Ishikawa (cell line): ENCODE data around the gene AVEN.

ENCODE experiments used
- CEBPB ChIP-seq: IDR thresholded peaks from 2 replicates; pipeline ENCODE4 v1.6.1; 2012
- CREB1 ChIP-seq: IDR thresholded peaks from 2 replicates; pipeline ENCODE4 v1.6.1; 2012; ENCODE audit warnings: low read depth
- EGR1 ChIP-seq: IDR thresholded peaks from 2 replicates; pipeline ENCODE4 v1.6.1; 2012
- EP300 ChIP-seq: IDR thresholded peaks from 2 replicates; pipeline ENCODE4 v1.6.1; 2012; ENCODE audit warnings: borderline replicate concordance
- FOXM1 ChIP-seq: IDR thresholded peaks from 2 replicates; pipeline ENCODE4 v1.6.1; 2012; ENCODE audit warnings: low read depth, borderline replicate concordance
- NFIC ChIP-seq: IDR thresholded peaks from 2 replicates; pipeline ENCODE4 v1.6.1; 2012
- RAD21 ChIP-seq: IDR thresholded peaks from 2 replicates; pipeline ENCODE4 v1.6.1; 2012; ENCODE audit warnings: low read depth
- TAF1 ChIP-seq: IDR thresholded peaks from 2 replicates; pipeline ENCODE4 v1.6.1; 2012; ENCODE audit warnings: low read depth, mild to moderate bottlenecking
- TCF12 ChIP-seq: IDR thresholded peaks from 2 replicates; pipeline ENCODE4 v1.6.1; 2012; ENCODE audit warnings: low read depth
- TEAD4 ChIP-seq: IDR thresholded peaks from 2 replicates; pipeline ENCODE4 v1.6.1; 2012
- YY1 ChIP-seq: IDR thresholded peaks from 2 replicates; pipeline ENCODE4 v1.6.1; 2012; ENCODE audit warnings: low read depth
- ZBTB7A ChIP-seq: IDR thresholded peaks from 2 replicates; pipeline ENCODE4 v1.6.1; 2012; ENCODE audit warnings: low read depth
- TF ChIP-seq, protein P1 (sequence below): IDR thresholded peaks from 2 replicates; pipeline ENCODE4 v1.6.1; 2012
- TF ChIP-seq, protein P2 (sequence below): IDR thresholded peaks from 2 replicates; pipeline ENCODE4 v1.6.1; 2012
- TF ChIP-seq, protein P3 (sequence below): IDR thresholded peaks from 2 replicates; pipeline ENCODE4 v1.6.1; 2012; ENCODE audit warnings: low read depth, mild to moderate bottlenecking

AVEN gene

DNA sequence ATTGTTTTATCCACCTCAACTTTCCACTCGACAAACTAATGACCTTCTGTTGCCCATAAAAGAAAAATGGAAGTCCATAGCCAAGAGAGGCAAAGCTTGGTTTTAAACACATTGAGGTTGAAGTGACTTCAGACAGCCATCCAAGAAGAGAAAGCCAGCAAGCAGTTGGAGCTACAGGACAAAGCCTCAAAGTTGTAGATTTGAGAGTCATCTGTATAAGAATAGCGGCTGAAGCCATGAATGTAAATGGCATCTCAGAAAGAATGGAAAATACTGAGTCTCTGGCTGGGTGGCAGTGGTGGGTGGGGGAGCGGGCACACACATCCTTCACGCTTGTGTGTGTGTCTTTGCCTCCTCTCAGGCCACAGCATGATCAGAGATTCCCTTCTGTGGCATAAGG is 194.8 kb downstream of the AVEN start:
- no peak for TF ChIP-seq YY1
- no peak for TF ChIP-seq RAD21
- TF ChIP-seq TCF12 = no peak
- no peak for TF ChIP-seq TEAD4
- TF ChIP-seq ZBTB7A = no peak
- TF ChIP-seq CEBPB = no peak
- TF ChIP-seq, protein P1, sequence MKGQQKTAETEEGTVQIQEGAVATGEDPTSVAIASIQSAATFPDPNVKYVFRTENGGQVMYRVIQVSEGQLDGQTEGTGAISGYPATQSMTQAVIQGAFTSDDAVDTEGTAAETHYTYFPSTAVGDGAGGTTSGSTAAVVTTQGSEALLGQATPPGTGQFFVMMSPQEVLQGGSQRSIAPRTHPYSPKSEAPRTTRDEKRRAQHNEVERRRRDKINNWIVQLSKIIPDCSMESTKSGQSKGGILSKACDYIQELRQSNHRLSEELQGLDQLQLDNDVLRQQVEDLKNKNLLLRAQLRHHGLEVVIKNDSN = no peak
- TF ChIP-seq NFIC = no peak
- no peak for TF ChIP-seq EGR1
- no peak for TF ChIP-seq TAF1
- TF ChIP-seq FOXM1 = no peak
- TF ChIP-seq, protein P2, sequence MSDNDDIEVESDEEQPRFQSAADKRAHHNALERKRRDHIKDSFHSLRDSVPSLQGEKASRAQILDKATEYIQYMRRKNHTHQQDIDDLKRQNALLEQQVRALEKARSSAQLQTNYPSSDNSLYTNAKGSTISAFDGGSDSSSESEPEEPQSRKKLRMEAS = no peak

DNA sequence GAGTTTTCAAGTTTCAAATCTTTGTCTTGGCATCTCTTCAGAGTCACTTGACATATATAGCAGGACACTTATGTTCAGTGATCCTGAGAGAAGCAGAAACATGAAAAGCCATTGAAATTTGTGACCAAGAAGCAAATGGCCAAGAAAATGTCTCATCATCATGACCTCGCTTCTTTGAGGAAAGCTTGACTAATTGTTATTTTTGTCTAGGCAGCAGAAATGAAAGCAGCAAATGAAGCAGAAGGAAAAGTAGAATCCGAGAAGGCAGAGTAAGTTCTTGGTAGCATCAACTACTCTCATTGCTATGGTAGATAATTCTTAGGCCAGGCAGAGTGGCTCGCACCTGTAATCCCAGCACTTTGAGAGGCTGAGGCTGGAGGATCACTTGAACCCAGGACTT is 198.4 kb downstream of the AVEN start:
- no peak for TF ChIP-seq TEAD4
- TF ChIP-seq, protein P3, sequence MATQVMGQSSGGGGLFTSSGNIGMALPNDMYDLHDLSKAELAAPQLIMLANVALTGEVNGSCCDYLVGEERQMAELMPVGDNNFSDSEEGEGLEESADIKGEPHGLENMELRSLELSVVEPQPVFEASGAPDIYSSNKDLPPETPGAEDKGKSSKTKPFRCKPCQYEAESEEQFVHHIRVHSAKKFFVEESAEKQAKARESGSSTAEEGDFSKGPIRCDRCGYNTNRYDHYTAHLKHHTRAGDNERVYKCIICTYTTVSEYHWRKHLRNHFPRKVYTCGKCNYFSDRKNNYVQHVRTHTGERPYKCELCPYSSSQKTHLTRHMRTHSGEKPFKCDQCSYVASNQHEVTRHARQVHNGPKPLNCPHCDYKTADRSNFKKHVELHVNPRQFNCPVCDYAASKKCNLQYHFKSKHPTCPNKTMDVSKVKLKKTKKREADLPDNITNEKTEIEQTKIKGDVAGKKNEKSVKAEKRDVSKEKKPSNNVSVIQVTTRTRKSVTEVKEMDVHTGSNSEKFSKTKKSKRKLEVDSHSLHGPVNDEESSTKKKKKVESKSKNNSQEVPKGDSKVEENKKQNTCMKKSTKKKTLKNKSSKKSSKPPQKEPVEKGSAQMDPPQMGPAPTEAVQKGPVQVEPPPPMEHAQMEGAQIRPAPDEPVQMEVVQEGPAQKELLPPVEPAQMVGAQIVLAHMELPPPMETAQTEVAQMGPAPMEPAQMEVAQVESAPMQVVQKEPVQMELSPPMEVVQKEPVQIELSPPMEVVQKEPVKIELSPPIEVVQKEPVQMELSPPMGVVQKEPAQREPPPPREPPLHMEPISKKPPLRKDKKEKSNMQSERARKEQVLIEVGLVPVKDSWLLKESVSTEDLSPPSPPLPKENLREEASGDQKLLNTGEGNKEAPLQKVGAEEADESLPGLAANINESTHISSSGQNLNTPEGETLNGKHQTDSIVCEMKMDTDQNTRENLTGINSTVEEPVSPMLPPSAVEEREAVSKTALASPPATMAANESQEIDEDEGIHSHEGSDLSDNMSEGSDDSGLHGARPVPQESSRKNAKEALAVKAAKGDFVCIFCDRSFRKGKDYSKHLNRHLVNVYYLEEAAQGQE = no peak

DNA sequence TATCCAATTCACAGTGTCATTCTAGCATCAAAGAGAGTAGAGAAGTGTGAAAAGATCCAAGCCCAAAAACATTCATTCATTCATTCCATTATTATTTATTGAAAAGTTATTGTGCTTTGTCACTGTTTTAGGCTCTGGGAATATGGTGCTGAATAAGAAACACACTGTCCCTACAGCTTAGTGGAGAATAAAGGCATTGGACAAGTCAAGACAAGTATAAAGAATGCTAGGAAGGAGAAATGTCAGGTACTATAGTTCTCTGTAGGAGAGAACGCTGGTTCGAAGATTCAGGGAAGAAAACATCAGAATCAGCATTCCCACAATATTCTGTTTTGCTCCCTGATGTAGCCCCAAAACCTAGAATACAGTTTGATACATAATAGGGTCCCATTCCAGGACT is 199.5 kb downstream of the AVEN start:
- no peak for TF ChIP-seq FOXM1
- TF ChIP-seq ZBTB7A = no peak
- TF ChIP-seq CEBPB = no peak
- TF ChIP-seq, protein P3 = no peak
- TF ChIP-seq, protein P1 = no peak
- no peak for TF ChIP-seq NFIC
- no peak for TF ChIP-seq EP300
- TF ChIP-seq CREB1 = no peak
- no peak for TF ChIP-seq YY1
- TF ChIP-seq RAD21 = no peak
- no peak for TF ChIP-seq TEAD4
- no peak for TF ChIP-seq TAF1
- TF ChIP-seq, protein P2 = no peak
- TF ChIP-seq TCF12 = no peak
- no peak for TF ChIP-seq EGR1

DNA sequence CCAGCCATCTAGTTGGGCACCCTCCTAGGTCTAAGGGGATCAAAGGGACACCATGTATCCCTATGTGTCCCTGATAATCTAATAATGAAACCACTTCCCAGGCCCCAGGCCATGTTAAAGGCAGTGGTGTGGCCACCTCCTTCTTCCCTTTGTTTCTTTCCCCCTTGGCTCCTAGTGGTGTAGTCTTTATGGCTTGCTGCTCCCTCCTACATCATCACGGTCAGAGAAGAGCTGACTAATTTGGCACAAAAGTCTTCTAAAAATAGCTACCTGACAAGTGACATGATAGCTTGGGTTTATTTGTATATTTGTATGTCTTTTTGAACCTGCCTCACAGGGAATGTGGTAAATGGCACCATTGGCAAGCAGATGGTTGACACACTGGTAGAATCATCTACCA is 201.7 kb downstream of the AVEN start:
- no peak for TF ChIP-seq YY1
- no peak for TF ChIP-seq TCF12
- TF ChIP-seq, protein P1 = no peak
- no peak for TF ChIP-seq TEAD4
- TF ChIP-seq, protein P2 = no peak
- TF ChIP-seq RAD21 = no peak
- no peak for TF ChIP-seq CREB1

DNA sequence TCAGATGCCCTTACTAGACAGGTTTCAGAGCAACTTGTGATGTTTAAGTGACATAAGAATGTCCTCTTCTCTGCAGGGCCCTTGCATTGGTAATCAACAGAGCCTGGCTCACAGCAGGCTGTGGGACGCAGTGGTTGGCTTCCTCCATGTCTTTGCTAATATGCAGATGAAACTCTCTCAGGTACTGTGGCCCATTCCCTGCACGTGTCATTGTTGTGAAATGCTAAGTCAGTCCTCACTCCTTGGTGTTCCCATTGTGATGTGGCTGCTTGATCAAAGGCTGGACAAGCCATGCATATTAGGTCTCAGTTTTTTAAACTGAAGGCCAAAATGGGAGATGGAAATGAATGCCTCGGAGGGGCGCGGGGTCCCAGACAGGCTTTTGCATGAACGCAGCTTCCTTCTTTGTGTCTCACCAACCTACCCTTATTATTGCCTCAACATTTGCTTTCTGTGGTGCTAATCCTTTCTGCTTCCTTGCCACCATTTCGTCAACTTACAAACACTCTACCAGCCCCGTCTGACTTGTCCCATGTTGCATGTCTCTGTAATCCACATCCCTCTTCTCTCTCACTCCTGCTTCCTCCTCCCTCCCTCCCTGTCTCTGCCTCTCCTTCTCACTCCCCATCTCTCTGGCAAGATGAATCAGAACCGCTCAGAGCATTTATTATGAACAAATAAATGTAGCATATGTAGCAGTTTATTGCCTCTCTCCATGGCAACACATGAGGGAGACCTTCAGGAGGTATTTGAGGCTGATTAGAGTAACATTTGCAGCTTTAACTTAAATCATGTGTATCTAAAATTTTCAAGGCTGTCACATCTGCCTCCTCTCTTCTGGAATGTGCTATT is 203.9 kb downstream of the AVEN start:
- TF ChIP-seq, protein P1 = no peak
- TF ChIP-seq TAF1 (no peak), YY1 (no peak), TEAD4 (no peak), EGR1 (no peak), NFIC (no peak), ZBTB7A (no peak)
- TF ChIP-seq, protein P2 = no peak
